H9 (cell line): ENCODE results near the gene CP. TPM values are rescaled to one million over a fixed set of nuclear protein-coding genes. Genes with fewer than 3 reads are reported as not detected.

Experiments
- DNase-seq: peaks from one replicate; pipeline ENCODE4 v3.0.0-alpha.2; 2017
- H2AFZ ChIP-seq: one replicate; pipeline ENCODE4 v1.6.1; 2013; ENCODE audit warnings: mild to moderate bottlenecking, low read length, control low read depth, moderate library complexity
- H2AK5ac ChIP-seq: 2 replicates; pipeline ENCODE4 v1.6.1; 2013; ENCODE audit warnings: low read length, control low read depth, mixed read lengths; ENCODE audit not compliant: insufficient read length
- H2BK120ac ChIP-seq: one replicate; pipeline ENCODE4 v1.6.1; 2013; ENCODE audit warnings: low read depth, mild to moderate bottlenecking, low read length, control low read depth, inconsistent platforms; ENCODE audit not compliant: poor library complexity, severe bottlenecking
- H2BK12ac ChIP-seq: 2 replicates; pipeline ENCODE4 v1.6.1; 2013; ENCODE audit warnings: low read length, control low read depth, mixed read lengths, low read depth; ENCODE audit not compliant: insufficient read length
- H2BK15ac ChIP-seq: 2 replicates; pipeline ENCODE4 v1.6.1; 2013; ENCODE audit warnings: low read depth, low read length, control low read depth
- H2BK20ac ChIP-seq: one replicate; pipeline ENCODE4 v1.6.1; 2013; ENCODE audit warnings: low read depth, mild to moderate bottlenecking, low read length, control low read depth, inconsistent platforms; ENCODE audit not compliant: poor library complexity, severe bottlenecking
- H2BK5ac ChIP-seq: 2 replicates; pipeline ENCODE4 v1.6.1; 2013; ENCODE audit warnings: low read length, control low read depth, mixed read lengths; ENCODE audit not compliant: insufficient read length
- H3K14ac ChIP-seq: 2 replicates; pipeline ENCODE4 v1.6.1; 2013; ENCODE audit warnings: low read length, control low read depth; ENCODE audit not compliant: insufficient read depth
- H3K18ac ChIP-seq: 2 replicates; pipeline ENCODE4 v1.6.1; 2013; ENCODE audit warnings: low read depth, mild to moderate bottlenecking, mixed read lengths, low read length, control low read depth; ENCODE audit not compliant: insufficient read length
- H3K23ac ChIP-seq: 2 replicates; pipeline ENCODE4 v1.6.1; 2013; ENCODE audit warnings: low read length, control low read depth, mixed read lengths, low read depth; ENCODE audit not compliant: insufficient read length
- H3K23me2 ChIP-seq: 2 replicates; pipeline ENCODE4 v1.6.1; 2013; ENCODE audit warnings: low read depth, mild to moderate bottlenecking, mixed read lengths, low read length, control low read depth; ENCODE audit not compliant: insufficient read length, poor library complexity, severe bottlenecking
- H3K27ac ChIP-seq: 2 replicates; pipeline ENCODE4 v1.5.1; 2013; ENCODE audit warnings: low read length, control low read depth, mixed read lengths, low read depth; ENCODE audit not compliant: insufficient read length
- H3K27me3 ChIP-seq: 2 replicates; pipeline ENCODE4 v1.6.1; 2013; ENCODE audit warnings: low read length, control low read depth, inconsistent platforms; ENCODE audit not compliant: insufficient read depth
- H3K4ac ChIP-seq: 2 replicates; pipeline ENCODE4 v1.6.1; 2013; ENCODE audit warnings: low read depth, mild to moderate bottlenecking, control low read depth, inconsistent platforms, low read length, moderate library complexity
- H3K4me1 ChIP-seq: 2 replicates; pipeline ENCODE4 v1.6.1; 2013; ENCODE audit warnings: low read length, control low read depth, inconsistent platforms; ENCODE audit not compliant: insufficient read depth
- H3K4me2 ChIP-seq: 2 replicates; pipeline ENCODE4 v1.6.1; 2013; ENCODE audit warnings: low read length, control low read depth, mixed read lengths; ENCODE audit not compliant: insufficient read length, insufficient read depth
- H3K56ac ChIP-seq: 2 replicates; pipeline ENCODE4 v1.6.1; 2013; ENCODE audit warnings: low read depth, mild to moderate bottlenecking, mixed read lengths, low read length, control low read depth; ENCODE audit not compliant: insufficient read length
- H3K79me1 ChIP-seq: 2 replicates; pipeline ENCODE4 v1.6.1; 2013; ENCODE audit warnings: low read depth, mild to moderate bottlenecking, moderate library complexity, low read length, control low read depth, inconsistent platforms; ENCODE audit not compliant: insufficient read depth, poor library complexity, severe bottlenecking
- H3K79me2 ChIP-seq: 2 replicates; pipeline ENCODE4 v1.6.1; 2013; ENCODE audit warnings: low read length, control low read depth, inconsistent platforms; ENCODE audit not compliant: insufficient read depth
- H3K9ac ChIP-seq: 2 replicates; pipeline ENCODE4 v1.6.1; 2013; ENCODE audit warnings: low read length, control low read depth, mixed read lengths; ENCODE audit not compliant: insufficient read length; ENCODE audit errors: extremely low read depth
- H3K9me3 ChIP-seq: one replicate; pipeline ENCODE4 v1.6.1; 2013; ENCODE audit warnings: low read depth, low read length, inconsistent platforms; ENCODE audit not compliant: control insufficient read depth
- H3T11ph ChIP-seq: one replicate; pipeline ENCODE4 v1.6.1; 2013; ENCODE audit warnings: mild to moderate bottlenecking, low read length, control low read depth, inconsistent platforms
- H4K20me1 ChIP-seq: one replicate; pipeline ENCODE4 v1.6.1; 2013; ENCODE audit not compliant: control insufficient read depth, insufficient read length, insufficient read depth
- H4K5ac ChIP-seq: 2 replicates; pipeline ENCODE4 v1.6.1; 2013; ENCODE audit warnings: low read depth, mild to moderate bottlenecking, mixed read lengths, low read length, control low read depth; ENCODE audit not compliant: insufficient read length
- H4K8ac ChIP-seq: replicated peaks from 2 replicates; pipeline ENCODE4 v1.6.1; 2013; ENCODE audit warnings: low read length, control low read depth, mixed read lengths, low read depth; ENCODE audit not compliant: insufficient read length
- H4K91ac ChIP-seq: 2 replicates; pipeline ENCODE4 v1.6.1; 2013; ENCODE audit warnings: low read depth, mild to moderate bottlenecking, moderate library complexity, mixed read lengths, low read length, control low read depth; ENCODE audit not compliant: insufficient read length
- H3K27ac Mint-ChIP-seq, 3 experiments: 2 replicates in 2 of 3; 3 replicates in 1 of 3; pipeline ENCODE4 v1.8.0; 2020 to 2021; ENCODE audit warnings: mixed read lengths in 3 of 3, mild to moderate bottlenecking in 1 of 3, moderate library complexity in 1 of 3
- H3K27me3 Mint-ChIP-seq: 2 replicates; pipeline ENCODE4 v1.8.0; 2021; ENCODE audit warnings: low read depth, mild to moderate bottlenecking, moderate library complexity, mixed read lengths
- H3K36me3 Mint-ChIP-seq, 3 experiments: 2 replicates in 2 of 3; 3 replicates in 1 of 3; pipeline ENCODE4 v1.8.0; 2020 to 2021; ENCODE audit warnings: low read depth in 3 of 3, mixed read lengths in 3 of 3; ENCODE audit not compliant: insufficient read depth in 1 of 3
- H3K4me1 Mint-ChIP-seq, 2 experiments: 2 replicates each; pipeline ENCODE4 v1.8.0; 2020; ENCODE audit warnings: mixed read lengths in 2 of 2
- H3K4me3 Mint-ChIP-seq, 2 experiments: 2 replicates in 1 of 2; 3 replicates in 1 of 2; pipeline ENCODE4 v1.8.0; 2020 to 2021; ENCODE audit warnings: mild to moderate bottlenecking in 2 of 2, mixed read lengths in 2 of 2, moderate library complexity in 1 of 2
- H3K9me3 Mint-ChIP-seq, 2 experiments: 2 replicates in 1 of 2; 3 replicates in 1 of 2; pipeline ENCODE4 v1.8.0; 2020; ENCODE audit warnings: mild to moderate bottlenecking in 2 of 2, mixed read lengths in 2 of 2, moderate library complexity in 1 of 2
- WGBS: extraction: QIAGEN DNeasy Blood & Tissue Kit; methylation state at CpG from one replicate; pipeline ENCODE4 v1.1.7; 2013; ENCODE audit warnings: missing lambda C conversion rate, low lambda C conversion rate, mixed read lengths; ENCODE audit not compliant: insufficient read length; ENCODE audit errors: extremely low coverage; 5-methylcytosine and 5-hydroxymethylcytosine counted together
- total RNA-seq: library from RNA; stranded (reverse); gene quantifications from 2 replicates; pipeline ENCODE4 v1.2.1, GENCODE V29; 2021
- TF ChIP-seq, protein P1 (sequence below): fragments of 200-600 bp; sonication (generic); conservative IDR thresholded peaks from 3 replicates; pipeline ENCODE4 v1.8.0; 2021; ENCODE audit warnings: antibody characterized with exemption, mild to moderate bottlenecking

The CP gene
- total RNA-seq, 1 experiment from 2014 or later: 1.1 TPM

DNA sequence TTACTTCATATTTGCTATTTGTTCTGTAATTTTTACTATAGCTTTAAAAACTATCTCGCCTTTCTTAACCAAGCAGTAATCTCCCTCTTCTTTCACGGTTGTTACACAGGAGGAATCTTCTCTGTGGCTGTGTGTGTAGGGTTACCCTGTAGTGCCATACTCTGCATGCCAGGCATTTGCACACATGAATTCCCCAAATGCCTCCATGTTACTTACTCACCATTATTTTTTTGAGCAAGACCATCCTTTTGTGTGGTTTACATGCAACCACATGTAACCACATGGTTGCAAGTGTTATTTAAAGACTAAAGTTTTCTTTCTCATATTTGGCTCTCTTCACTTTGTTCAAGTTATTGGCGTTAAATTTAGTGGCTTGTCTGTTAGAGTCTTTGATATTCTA lies 46.7 kb downstream of the CP start:
- Histone ChIP-seq H3K9me3 (peaks cover 8% of the 10 kb centered on the region), H4K91ac (no peak overlapping the region), H2BK5ac (no peak overlapping the region), H4K20me1 (no peaks in the 10 kb centered on the region), H3K56ac (no peak overlapping the region), H3K14ac (no peak overlapping the region), H3K18ac (no peak overlapping the region), H4K5ac (no peak overlapping the region), H2BK20ac (no peak overlapping the region), H3K79me2 (no peaks in the 10 kb centered on the region), H4K8ac (no peak overlapping the region), H2BK12ac (no peak overlapping the region), H3K23me2 (no peaks in the 10 kb centered on the region), H2BK15ac (no peak overlapping the region), H3K27me3 (no peaks in the 10 kb centered on the region), H3K9ac (no peak overlapping the region), H3K79me1 (no peaks in the 10 kb centered on the region), H2BK120ac (no peak overlapping the region), H3K4ac (no peak overlapping the region), H2AK5ac (no peak overlapping the region), H3K4me1 (no peaks in the 10 kb centered on the region), H2AFZ (no peak overlapping the region), H3T11ph (no peak overlapping the region), H3K27ac (no peak overlapping the region), H3K23ac (no peak overlapping the region), H3K4me2 (no peak overlapping the region)
- Mint-ChIP-seq H3K36me3 (peaks cover 63 to 79% (median 64%) of the 10 kb centered on the region in 3 experiments), H3K9me3 (peaks cover 3 to 5% of the 10 kb centered on the region in 2 experiments; a peak in 4 of 5 replicates), H3K4me3 (no peak overlapping the region), H3K27me3 (no peaks in the 10 kb centered on the region), H3K27ac (peak overlapping the region in 2 of 3 experiments; percentile 5 to 19; a peak in 2 of 7 replicates), H3K4me1 (peaks cover 2 to 11% of the 10 kb centered on the region in 2 experiments; a peak in 3 of 4 replicates)
- TF ChIP-seq, protein P1, sequence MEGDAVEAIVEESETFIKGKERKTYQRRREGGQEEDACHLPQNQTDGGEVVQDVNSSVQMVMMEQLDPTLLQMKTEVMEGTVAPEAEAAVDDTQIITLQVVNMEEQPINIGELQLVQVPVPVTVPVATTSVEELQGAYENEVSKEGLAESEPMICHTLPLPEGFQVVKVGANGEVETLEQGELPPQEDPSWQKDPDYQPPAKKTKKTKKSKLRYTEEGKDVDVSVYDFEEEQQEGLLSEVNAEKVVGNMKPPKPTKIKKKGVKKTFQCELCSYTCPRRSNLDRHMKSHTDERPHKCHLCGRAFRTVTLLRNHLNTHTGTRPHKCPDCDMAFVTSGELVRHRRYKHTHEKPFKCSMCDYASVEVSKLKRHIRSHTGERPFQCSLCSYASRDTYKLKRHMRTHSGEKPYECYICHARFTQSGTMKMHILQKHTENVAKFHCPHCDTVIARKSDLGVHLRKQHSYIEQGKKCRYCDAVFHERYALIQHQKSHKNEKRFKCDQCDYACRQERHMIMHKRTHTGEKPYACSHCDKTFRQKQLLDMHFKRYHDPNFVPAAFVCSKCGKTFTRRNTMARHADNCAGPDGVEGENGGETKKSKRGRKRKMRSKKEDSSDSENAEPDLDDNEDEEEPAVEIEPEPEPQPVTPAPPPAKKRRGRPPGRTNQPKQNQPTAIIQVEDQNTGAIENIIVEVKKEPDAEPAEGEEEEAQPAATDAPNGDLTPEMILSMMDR: no peak
- no CpG with 5 or more reads among the region's 3 CpGs for WGBS
- DNase-seq: no peak
